Fibroblast of lung (primary cell): ENCODE data around the gene LPIN3.

Source experiments
- EZH2 ChIP-seq: IDR thresholded peaks from 2 replicates; pipeline ENCODE4 v1.5.1; 2012; ENCODE audit warnings: low read length, control low read depth, mild to moderate bottlenecking; ENCODE audit errors: missing control alignments
- TF ChIP-seq, protein P1 (sequence below), 2 donors: IDR thresholded peaks in 1 of 2; conservative IDR thresholded peaks in 1 of 2; 1 replicate in 1 of 2; 2 replicates in 1 of 2; pipeline ENCODE4 v1.5.1; 2011 to 2012; ENCODE audit warnings: low read length in 2 of 2, control low read depth in 1 of 2, inconsistent platforms in 1 of 2, low read depth in 1 of 2, mild to moderate bottlenecking in 1 of 2

DNA sequence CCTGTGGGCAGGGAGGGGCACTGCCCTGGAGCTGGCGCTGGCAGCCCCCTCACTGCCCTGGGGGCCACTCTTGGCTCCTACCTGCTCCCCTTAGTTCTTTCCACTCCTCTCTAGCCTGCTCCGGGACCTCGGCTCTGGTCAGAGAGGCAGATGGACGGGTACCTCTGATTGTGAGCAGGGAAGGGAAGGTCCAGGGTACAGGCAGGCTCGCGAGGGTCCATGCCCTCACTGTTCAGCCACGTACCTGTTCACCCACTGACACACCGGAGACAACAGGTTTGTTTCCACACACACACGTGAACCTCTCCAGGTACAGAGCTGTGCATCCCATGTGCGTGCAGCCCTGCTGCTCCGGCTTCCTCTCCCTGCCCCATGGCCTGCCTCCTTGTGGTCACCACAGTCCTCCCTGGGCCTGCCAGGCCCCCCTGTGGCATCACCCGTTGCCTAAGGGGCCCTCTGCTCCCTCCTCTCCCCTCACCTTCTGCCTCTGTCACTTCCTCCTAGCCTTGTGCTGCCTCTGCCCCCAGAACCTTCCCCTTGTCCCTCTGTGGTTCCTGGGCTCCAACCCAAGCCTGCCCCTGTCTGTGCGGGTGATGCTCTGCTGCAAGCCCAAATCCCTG lies 23.7 kb downstream of the LPIN3 start:
- TF ChIP-seq, protein P1, sequence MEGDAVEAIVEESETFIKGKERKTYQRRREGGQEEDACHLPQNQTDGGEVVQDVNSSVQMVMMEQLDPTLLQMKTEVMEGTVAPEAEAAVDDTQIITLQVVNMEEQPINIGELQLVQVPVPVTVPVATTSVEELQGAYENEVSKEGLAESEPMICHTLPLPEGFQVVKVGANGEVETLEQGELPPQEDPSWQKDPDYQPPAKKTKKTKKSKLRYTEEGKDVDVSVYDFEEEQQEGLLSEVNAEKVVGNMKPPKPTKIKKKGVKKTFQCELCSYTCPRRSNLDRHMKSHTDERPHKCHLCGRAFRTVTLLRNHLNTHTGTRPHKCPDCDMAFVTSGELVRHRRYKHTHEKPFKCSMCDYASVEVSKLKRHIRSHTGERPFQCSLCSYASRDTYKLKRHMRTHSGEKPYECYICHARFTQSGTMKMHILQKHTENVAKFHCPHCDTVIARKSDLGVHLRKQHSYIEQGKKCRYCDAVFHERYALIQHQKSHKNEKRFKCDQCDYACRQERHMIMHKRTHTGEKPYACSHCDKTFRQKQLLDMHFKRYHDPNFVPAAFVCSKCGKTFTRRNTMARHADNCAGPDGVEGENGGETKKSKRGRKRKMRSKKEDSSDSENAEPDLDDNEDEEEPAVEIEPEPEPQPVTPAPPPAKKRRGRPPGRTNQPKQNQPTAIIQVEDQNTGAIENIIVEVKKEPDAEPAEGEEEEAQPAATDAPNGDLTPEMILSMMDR (conservative IDR thresholded peaks at IDR 0.05 in 1 of 2, IDR thresholded peaks at IDR 0.05 in 1 of 2; ENCODE audit: low read depth in 1 of 2, low read length in 2 of 2) = no peak
- TF ChIP-seq EZH2 = no peak
